SK-N-SH (cell line): ENCODE results near the gene EML1. TPM values are rescaled to one million over a fixed set of nuclear protein-coding genes. Genes with fewer than 3 reads are reported as not detected.

Experiments
- CTCF ChIA-PET: fragments of 300-600, 350-600 bp; formaldehyde crosslinking; extraction: SDS; loops from one replicate; lab custom pipeline; 2021; lab: Yijun Ruan, JAX
- POLR2A ChIA-PET: fragments of 350-600 bp; sonication (Branson Sonifier 250); formaldehyde crosslinking; extraction: SDS; loops from one replicate; lab custom pipeline; 2020; ENCODE audit warnings: antibody characterized with exemption, inconsistent platforms; lab: Yijun Ruan, JAX
- DNase-seq: peaks from one replicate; pipeline ENCODE4 v3.0.0; 2012
- H2AFZ ChIP-seq: fragments of 200-600 bp; sonication (generic); 2 replicates; pipeline ENCODE4 v1.8.1; 2016; ENCODE audit warnings: antibody characterized with exemption, mild to moderate bottlenecking, low read depth
- H3F3A ChIP-seq: fragments of 200-600 bp; sonication (generic); replicated peaks from 2 replicates; pipeline ENCODE3; 2016; ENCODE audit warnings: antibody characterized with exemption, mild to moderate bottlenecking; ENCODE audit not compliant: insufficient read depth
- H3K27ac ChIP-seq, 2 experiments: fragments of 200-500 bp in 1 of 2; fragments of 200-600 bp in 1 of 2; sonication (Bioruptor generic) in 1 of 2; sonication (generic), shearing (Covaris generic) in 1 of 2; 2 replicates each; pipeline versions ENCODE4 v1.5.1 to v1.6.1; 2014 to 2016; ENCODE audit warnings: low read depth in 2 of 2, inconsistent platforms in 1 of 2, low read length in 1 of 2, mild to moderate bottlenecking in 1 of 2, mixed read lengths in 1 of 2
- H3K27me3 ChIP-seq: fragments of 200-600 bp; sonication (generic), shearing (Covaris generic); 2 replicates; pipeline ENCODE4 v1.6.1; 2016; ENCODE audit warnings: mixed run types; ENCODE audit not compliant: insufficient read depth
- H3K36me3 ChIP-seq, 2 experiments: fragments of 200-500 bp in 1 of 2; fragments of 200-600 bp in 1 of 2; sonication (Bioruptor generic) in 1 of 2; sonication (generic) in 1 of 2; replicated peaks in 1 of 2; 2 replicates each; pipeline versions ENCODE3 to v1.5.1; 2014 to 2016; ENCODE audit warnings: low read length in 1 of 2, mild to moderate bottlenecking in 1 of 2; ENCODE audit not compliant: insufficient read depth in 2 of 2, control insufficient read depth in 1 of 2
- H3K4me1 ChIP-seq, 2 experiments: fragments of 200-500 bp in 1 of 2; fragments of 200-600 bp in 1 of 2; sonication (Bioruptor generic) in 1 of 2; sonication (generic), shearing (Covaris generic) in 1 of 2; 2 replicates each; pipeline versions ENCODE4 v1.5.1 to v1.6.1; 2014 to 2016; ENCODE audit warnings: low read depth in 1 of 2, low read length in 1 of 2, mixed run types in 1 of 2; ENCODE audit not compliant: insufficient read depth in 2 of 2, control insufficient read depth in 1 of 2
- H3K4me2 ChIP-seq: fragments of 200-600 bp; sonication (generic), shearing (Covaris generic); 2 replicates; pipeline ENCODE4 v1.6.1; 2017; ENCODE audit warnings: mixed run types
- H3K4me3 ChIP-seq, 2 experiments: fragments of 200-500 bp in 1 of 2; fragments of 200-600 bp in 1 of 2; sonication (Bioruptor generic) in 1 of 2; sonication (generic), shearing (Covaris generic) in 1 of 2; 2 replicates each; pipeline versions ENCODE4 v1.5.1 to v1.8.1; 2014 to 2016; ENCODE audit warnings: low read depth in 2 of 2, inconsistent platforms in 1 of 2, low read length in 1 of 2, mild to moderate bottlenecking in 1 of 2, mixed read lengths in 1 of 2, moderate library complexity in 1 of 2
- H3K79me2 ChIP-seq: fragments of 200-600 bp; sonication (generic); 2 replicates; pipeline ENCODE4 v1.8.1; 2017; ENCODE audit warnings: mild to moderate bottlenecking; ENCODE audit not compliant: insufficient read depth
- H3K9ac ChIP-seq: fragments of 200-600 bp; sonication (generic); 2 replicates; pipeline ENCODE4 v1.6.1; 2017; ENCODE audit warnings: mixed run types
- H3K9me2 ChIP-seq: fragments of 200-600 bp; sonication (generic); 2 replicates; pipeline ENCODE4 v1.6.1; 2017; ENCODE audit warnings: mixed run types
- H3K9me3 ChIP-seq: fragments of 200-600 bp; sonication (generic); 2 replicates; pipeline ENCODE4 v1.6.1; 2017; ENCODE audit warnings: mixed run types, mild to moderate bottlenecking, moderate library complexity
- H4K20me1 ChIP-seq: fragments of 200-600 bp; sonication (generic); 2 replicates; pipeline ENCODE4 v1.6.1; 2017; ENCODE audit warnings: mild to moderate bottlenecking, mixed run types; ENCODE audit not compliant: insufficient read depth
- ELF1 ChIP-seq: IDR thresholded peaks from 2 replicates; pipeline ENCODE4 v1.4.0; 2012
- EP300 ChIP-seq, 2 experiments: IDR thresholded peaks; 2 replicates each; pipeline versions ENCODE4 v1.4.0 to v1.6.1; 2012; ENCODE audit warnings: borderline replicate concordance in 1 of 2, low read depth in 1 of 2, low read length in 1 of 2
- EZH2phosphoT487 ChIP-seq: fragments of 200-600 bp; sonication (generic); IDR thresholded peaks from 2 replicates; pipeline ENCODE4 v1.6.1; 2017; ENCODE audit warnings: low read depth, mixed run types, mild to moderate bottlenecking, antibody characterized with exemption, moderate library complexity, borderline replicate concordance
- FOSL2 ChIP-seq: IDR thresholded peaks from 2 replicates; pipeline ENCODE4 v1.4.0; 2012; ENCODE audit warnings: low read depth, mild to moderate bottlenecking, moderate library complexity, borderline replicate concordance
- FOXM1 ChIP-seq: IDR thresholded peaks from 2 replicates; pipeline ENCODE4 v1.4.0; 2012; ENCODE audit warnings: low read depth, mild to moderate bottlenecking
- GATA2 ChIP-seq: sonication (generic); formaldehyde crosslinking; IDR thresholded peaks from 2 replicates; pipeline ENCODE4 v1.5.0; 2020; ENCODE audit warnings: mild to moderate bottlenecking, missing genetic modification reagents
- JUND ChIP-seq: IDR thresholded peaks from 2 replicates; pipeline ENCODE4 v1.4.0; 2012
- MXI1 ChIP-seq: IDR thresholded peaks from 2 replicates; pipeline ENCODE4 v1.6.1; 2012; ENCODE audit warnings: mild to moderate bottlenecking, low read depth, low read length, improper control_type of control experiment
- PBX3 ChIP-seq: IDR thresholded peaks from 2 replicates; pipeline ENCODE4; 2012
- POLR2AphosphoS5 ChIP-seq: IDR thresholded peaks from 2 replicates; pipeline ENCODE4 v1.6.1; 2012; ENCODE audit warnings: low read depth, low read length
- RCOR1 ChIP-seq: fragments of 150-350 bp; IDR thresholded peaks from 2 replicates; pipeline ENCODE4 v1.6.1; 2017; ENCODE audit warnings: antibody characterized with exemption, low read length
- SMC3 ChIP-seq: IDR thresholded peaks from 2 replicates; pipeline ENCODE4 v1.6.1; 2012; ENCODE audit warnings: low read depth, low read length, improper control_type of control experiment
- USF2 ChIP-seq: fragments of 150-350 bp; IDR thresholded peaks from 2 replicates; pipeline ENCODE4 v1.6.1; 2017; ENCODE audit warnings: antibody characterized with exemption, low read length, low read depth, borderline replicate concordance
- YY1 ChIP-seq: IDR thresholded peaks from 2 replicates; pipeline ENCODE4 v1.4.0; 2012; ENCODE audit warnings: low read depth, mild to moderate bottlenecking
- ZBTB33 ChIP-seq: IDR thresholded peaks from 2 replicates; pipeline ENCODE4 v1.4.0; 2012; ENCODE audit warnings: low read depth, borderline replicate concordance
- WGBS: methylation state at CpG from one replicate; pipeline ENCODE4 v1.1.6; 2017; ENCODE audit warnings: low lambda C conversion rate; 5-methylcytosine and 5-hydroxymethylcytosine counted together
- polyA plus RNA-seq, 3 experiments: library from polyadenylated mRNA; depleted of rRNA; stranded (reverse); fragments of >200 nt; gene quantifications; 2 replicates each; pipeline ENCODE4 v1.2.3, GENCODE V29; 2012

The EML1 gene
- polyA plus RNA-seq, 1 of the 3 experiments (the other 2 are of a cell fraction), result 6.3 TPM

GRCh38 chr14:99831903-99832685 lies 38.9 kb downstream of the EML1 start:
- Histone ChIP-seq H3K27me3 (no peaks in the 10 kb centered on the region), H3K79me2 (peaks cover 2% of the 10 kb centered on the region), H3K4me3 (no peak overlapping the region), H3K27ac (no peak overlapping the region), H3K4me2 (no peak overlapping the region), H3K9me2 (no peaks in the 10 kb centered on the region), H3K9ac (no peak overlapping the region), H3K9me3 (no peaks in the 10 kb centered on the region), H2AFZ (no peak overlapping the region), H3K4me1 (no peaks in the 10 kb centered on the region), H4K20me1 (no peaks in the 10 kb centered on the region), H3F3A (no peaks in the 10 kb centered on the region), H3K36me3 (no peaks in the 10 kb centered on the region)
- DNase-seq, result no peak
- ChIA-PET POLR2A (no interaction called here), CTCF (interaction anchor here (0.9 to 1.4 kb wide), 3 partner anchors 10 to 67 kb away, joined by 3 to 5 read pairs (median 4); no protein-coding TSS in a partner anchor)
- WGBS, result 95% methylated on average over 8 of the region's 8 CpGs
- TF ChIP-seq POLR2AphosphoS5, result no peak
- no peak for TF ChIP-seq FOXM1
- TF ChIP-seq USF2, result no peak
- TF ChIP-seq JUND, result no peak
- TF ChIP-seq YY1, result no peak
- no peak for TF ChIP-seq GATA2
- TF ChIP-seq PBX3, result no peak
- TF ChIP-seq EZH2phosphoT487, result no peak
- TF ChIP-seq FOSL2, result no peak
- no peak for TF ChIP-seq ELF1
- no peak for TF ChIP-seq SMC3
- TF ChIP-seq EP300 (IDR thresholded peaks at IDR 0.05; ENCODE audit: borderline replicate concordance in 1 of 2, low read depth in 1 of 2, low read length in 1 of 2), result no peak
- no peak for TF ChIP-seq RCOR1
- TF ChIP-seq MXI1, result no peak
- TF ChIP-seq ZBTB33, result no peak
- TF ChIP-seq, all 33 proteins: peak for 0
